Parathyroid adenoma (tissue), 2 donors: ENCODE measurements around the gene DMD.

Experiments
- H2AFZ ChIP-seq: fragments of 300-600 bp; sonication (generic); one replicate; pipeline ENCODE4 v1.7.0; 2017; ENCODE audit warnings: antibody characterized with exemption, mild to moderate bottlenecking
- H3K27ac ChIP-seq: fragments of 300-600 bp; sonication (generic); one replicate; pipeline ENCODE4 v1.7.0; 2017
- H3K27me3 ChIP-seq: fragments of 300-600 bp; sonication (generic); one replicate; pipeline ENCODE4 v1.7.0; 2017; ENCODE audit warnings: low read length; ENCODE audit not compliant: control insufficient read depth, insufficient read depth
- H3K36me3 ChIP-seq: fragments of 300-600 bp; sonication (generic); one replicate; pipeline ENCODE4 v1.7.0; 2017; ENCODE audit warnings: low read length; ENCODE audit not compliant: control insufficient read depth, insufficient read depth
- H3K4me1 ChIP-seq: fragments of 300-600 bp; sonication (generic); one replicate; pipeline ENCODE4 v1.7.0; 2017; ENCODE audit warnings: control low read depth
- H3K4me2 ChIP-seq: fragments of 300-600 bp; sonication (generic); one replicate; pipeline ENCODE4 v1.7.0; 2017; ENCODE audit warnings: low read length
- H3K4me3 ChIP-seq: fragments of 300-600 bp; sonication (generic); one replicate; pipeline ENCODE4 v1.7.0; 2017; ENCODE audit warnings: low read depth, low read length
- H3K79me2 ChIP-seq: fragments of 300-600 bp; sonication (generic); one replicate; pipeline ENCODE4 v1.7.0; 2017; ENCODE audit warnings: control low read depth
- H3K9ac ChIP-seq: fragments of 300-600 bp; sonication (generic); one replicate; pipeline ENCODE4 v1.7.0; 2017; ENCODE audit warnings: mild to moderate bottlenecking
- H3K9me3 ChIP-seq: fragments of 300-600 bp; sonication (generic); one replicate; pipeline ENCODE4 v1.7.0; 2017; ENCODE audit warnings: low read length; ENCODE audit not compliant: control insufficient read depth
- TF ChIP-seq, protein P1 (sequence below): fragments of 300-600 bp; sonication (generic); IDR thresholded peaks from one replicate; pipeline ENCODE4 v1.7.0; 2017; ENCODE audit warnings: antibody characterized with exemption, mild to moderate bottlenecking
- donor health status: primary hyperparathyroidism.

DMD gene

GRCh38 chrX:31800219-31800618 lies 1411.1 kb downstream of the DMD start:
- H3K27me3 ChIP-seq: no peaks in the 10 kb centered on the region
- no peak overlapping the region for H3K27ac ChIP-seq
- no peak overlapping the region for H3K9ac ChIP-seq
- no peak overlapping the region for H3K4me2 ChIP-seq
- H3K9me3 ChIP-seq: no peaks in the 10 kb centered on the region
- H3K4me1 ChIP-seq: no peaks in the 10 kb centered on the region
- H3K79me2 ChIP-seq: no peaks in the 10 kb centered on the region
- TF ChIP-seq, protein P1, sequence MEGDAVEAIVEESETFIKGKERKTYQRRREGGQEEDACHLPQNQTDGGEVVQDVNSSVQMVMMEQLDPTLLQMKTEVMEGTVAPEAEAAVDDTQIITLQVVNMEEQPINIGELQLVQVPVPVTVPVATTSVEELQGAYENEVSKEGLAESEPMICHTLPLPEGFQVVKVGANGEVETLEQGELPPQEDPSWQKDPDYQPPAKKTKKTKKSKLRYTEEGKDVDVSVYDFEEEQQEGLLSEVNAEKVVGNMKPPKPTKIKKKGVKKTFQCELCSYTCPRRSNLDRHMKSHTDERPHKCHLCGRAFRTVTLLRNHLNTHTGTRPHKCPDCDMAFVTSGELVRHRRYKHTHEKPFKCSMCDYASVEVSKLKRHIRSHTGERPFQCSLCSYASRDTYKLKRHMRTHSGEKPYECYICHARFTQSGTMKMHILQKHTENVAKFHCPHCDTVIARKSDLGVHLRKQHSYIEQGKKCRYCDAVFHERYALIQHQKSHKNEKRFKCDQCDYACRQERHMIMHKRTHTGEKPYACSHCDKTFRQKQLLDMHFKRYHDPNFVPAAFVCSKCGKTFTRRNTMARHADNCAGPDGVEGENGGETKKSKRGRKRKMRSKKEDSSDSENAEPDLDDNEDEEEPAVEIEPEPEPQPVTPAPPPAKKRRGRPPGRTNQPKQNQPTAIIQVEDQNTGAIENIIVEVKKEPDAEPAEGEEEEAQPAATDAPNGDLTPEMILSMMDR: no peak
- H3K4me3 ChIP-seq: no peak overlapping the region
- no peak overlapping the region for H2AFZ ChIP-seq
- H3K36me3 ChIP-seq: no peaks in the 10 kb centered on the region

DNA sequence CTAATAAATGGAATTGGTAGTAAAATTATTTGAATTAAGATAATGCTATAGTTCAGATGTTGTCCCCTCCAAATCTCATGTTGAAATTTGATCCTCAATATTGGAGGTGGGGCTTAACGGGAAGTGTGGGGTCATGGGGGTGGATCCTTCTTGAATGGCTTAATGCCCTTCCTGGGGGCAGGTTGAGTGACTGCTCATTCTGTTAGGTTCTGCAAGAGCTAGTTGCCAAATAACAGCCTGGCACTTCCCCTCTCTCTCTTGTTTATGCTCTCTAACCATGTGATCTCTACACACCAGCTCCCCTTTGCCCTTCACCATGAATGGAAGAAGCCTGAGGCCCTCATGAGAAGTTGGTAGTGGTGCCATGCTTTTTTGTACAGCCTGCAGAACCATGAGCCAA lies 1414.7 kb downstream of the DMD start:
- no peak overlapping the region for H3K9ac ChIP-seq
- H3K79me2 ChIP-seq: no peaks in the 10 kb centered on the region
- no peaks in the 10 kb centered on the region for H3K27me3 ChIP-seq
- H3K36me3 ChIP-seq: no peaks in the 10 kb centered on the region
- no peaks in the 10 kb centered on the region for H3K9me3 ChIP-seq
- no peak overlapping the region for H3K27ac ChIP-seq
- TF ChIP-seq, protein P1: no peak
- no peaks in the 10 kb centered on the region for H3K4me1 ChIP-seq
- no peak overlapping the region for H3K4me3 ChIP-seq
- H2AFZ ChIP-seq: no peak overlapping the region
- H3K4me2 ChIP-seq: no peak overlapping the region

DNA sequence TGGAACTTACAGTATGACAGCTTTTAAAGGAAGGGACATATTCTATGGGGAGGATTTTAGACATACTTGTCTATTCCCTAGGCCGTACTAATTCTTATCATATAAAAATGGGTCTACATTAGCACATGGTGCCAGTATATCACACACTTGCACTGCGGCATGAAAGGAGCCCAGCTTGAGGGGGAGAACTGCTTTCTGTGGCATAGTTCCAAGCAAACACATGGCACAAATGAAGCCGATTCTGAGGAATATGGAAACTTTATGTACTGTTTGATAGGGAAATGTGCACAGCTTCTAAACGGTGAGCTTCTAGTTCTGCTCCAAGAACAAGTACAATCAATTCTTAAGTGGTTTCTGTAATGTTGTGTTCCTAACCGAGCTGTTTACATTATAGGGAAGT lies 1463.9 kb downstream of the DMD start:
- H3K36me3 ChIP-seq: no peaks in the 10 kb centered on the region
- no peak overlapping the region for H2AFZ ChIP-seq
- H3K79me2 ChIP-seq: no peaks in the 10 kb centered on the region
- no peak overlapping the region for H3K9ac ChIP-seq
- H3K4me1 ChIP-seq: no peaks in the 10 kb centered on the region
- no peak overlapping the region for H3K27ac ChIP-seq
- no peak overlapping the region for H3K4me2 ChIP-seq
- no peaks in the 10 kb centered on the region for H3K27me3 ChIP-seq
- H3K4me3 ChIP-seq: no peak overlapping the region
- H3K9me3 ChIP-seq: no peaks in the 10 kb centered on the region
- TF ChIP-seq, protein P1: no peak

DNA sequence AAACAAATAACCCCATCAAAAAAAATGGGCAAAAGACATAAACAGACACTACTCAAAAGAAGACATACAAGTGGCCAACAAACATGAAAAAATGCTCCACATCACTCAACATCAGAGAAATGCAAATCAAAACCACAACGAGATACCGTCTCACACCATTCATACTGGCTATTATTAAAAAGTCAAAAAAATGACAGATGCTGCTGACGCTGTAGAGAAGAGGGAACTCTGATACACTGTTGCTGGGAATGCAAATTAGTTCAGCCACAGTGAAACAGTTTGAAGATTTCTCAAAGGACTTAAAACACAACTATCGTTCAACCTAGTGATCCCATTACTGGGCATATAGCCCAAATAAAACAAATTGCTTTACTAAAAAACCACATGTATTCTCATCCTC lies 1468.3 kb downstream of the DMD start:
- TF ChIP-seq, protein P1: no peak
- Histone ChIP-seq H3K4me2 (no peak overlapping the region), H3K79me2 (no peaks in the 10 kb centered on the region), H3K4me3 (no peak overlapping the region), H3K9me3 (no peaks in the 10 kb centered on the region), H2AFZ (no peak overlapping the region), H3K9ac (no peak overlapping the region), H3K36me3 (no peaks in the 10 kb centered on the region), H3K27me3 (no peaks in the 10 kb centered on the region), H3K27ac (no peak overlapping the region), H3K4me1 (no peaks in the 10 kb centered on the region)

DNA sequence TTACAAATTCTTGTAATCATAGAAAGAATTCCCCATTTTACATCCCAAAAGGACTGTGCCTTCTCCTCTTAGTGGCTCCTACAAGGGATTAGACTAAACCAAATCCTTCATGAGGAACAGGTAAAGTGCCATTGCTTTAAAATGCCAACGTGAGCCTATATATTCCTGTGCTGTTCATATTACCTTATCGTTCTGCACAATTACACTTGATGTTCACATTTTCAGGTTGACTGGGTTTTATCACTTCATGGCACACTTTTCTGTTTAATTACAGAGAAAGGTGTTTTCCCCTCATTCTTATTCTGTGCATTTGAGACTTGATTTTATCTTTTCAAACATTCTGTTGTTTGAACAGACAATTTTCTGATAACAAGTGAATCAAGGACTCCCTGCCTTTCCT lies 1493.9 kb downstream of the DMD start:
- no peak overlapping the region for H2AFZ ChIP-seq

More for the DNA sequence above, 1493.9 kb downstream of the DMD start:
- Histone ChIP-seq H3K79me2 (no peaks in the 10 kb centered on the region), H3K4me3 (no peak overlapping the region), H3K27ac (no peak overlapping the region), H3K4me2 (no peak overlapping the region), H3K27me3 (no peaks in the 10 kb centered on the region), H3K36me3 (no peaks in the 10 kb centered on the region), H3K9me3 (no peaks in the 10 kb centered on the region), H3K9ac (no peak overlapping the region), H3K4me1 (no peaks in the 10 kb centered on the region)
- TF ChIP-seq, protein P1: no peak
